Neural progenitor cell (in vitro differentiated cells): ENCODE measurements around the gene PKD2L2.

Source experiments
- CTCF ChIP-seq: fragments of 200-600 bp; sonication (generic); IDR thresholded peaks from 2 replicates; pipeline ENCODE4 v1.5.1; 2017; ENCODE audit warnings: antibody characterized with exemption, mild to moderate bottlenecking
- EZH2 ChIP-seq: fragments of 200-600 bp; sonication (generic); IDR thresholded peaks from 2 replicates; pipeline ENCODE4 v1.6.1; 2017; ENCODE audit warnings: antibody characterized with exemption, mild to moderate bottlenecking, moderate library complexity

GRCh38 chr5:137923856-137924255 lies 34.6 kb downstream of the PKD2L2 start:
- TF ChIP-seq CTCF = peak; percentile 6
- TF ChIP-seq EZH2 = no peak
